OCI-LY7 (cell line): ENCODE results near the gene GET4. TPM values are rescaled to one million over a fixed set of nuclear protein-coding genes. Genes with fewer than 3 reads are reported as not detected.

Experiments
- BruUV-seq: library from RNA; stranded (reverse); fragments of 400-500 nt; replicated peaks from 2 replicates; lab custom pipeline; 2021; lab: Mats Ljungman, UMichigan
- CTCF ChIA-PET: fragments of 300-600 bp; sonication (Branson Sonifier 250); formaldehyde crosslinking; loops from one replicate; lab custom pipeline; 2022; ENCODE audit warnings: antibody characterized with exemption; ENCODE audit not compliant: unreplicated experiment; lab: Charles Lee
- POLR2A ChIA-PET: fragments of 300-600 bp; sonication (Branson Sonifier 250); formaldehyde crosslinking; loops from one replicate; lab custom pipeline; 2022; ENCODE audit warnings: antibody characterized with exemption; lab: Charles Lee
- DNase-seq: peaks from one replicate; pipeline ENCODE4 v3.0.0-alpha.2; 2015; ENCODE audit warnings: low spot score
- H2AFZ ChIP-seq: fragments of 200-600 bp; sonication (generic), shearing (Covaris generic); 2 replicates; pipeline ENCODE4 v1.6.1; 2014; ENCODE audit warnings: mild to moderate bottlenecking, antibody characterized with exemption, low read length, moderate library complexity
- H3K27ac ChIP-seq: fragments of 200-600 bp; sonication (generic); 2 replicates; pipeline ENCODE4 v1.5.1; 2014; ENCODE audit warnings: mixed run types, low read depth, mild to moderate bottlenecking, moderate library complexity, low read length, inconsistent platforms; ENCODE audit not compliant: poor library complexity, severe bottlenecking
- H3K36me3 ChIP-seq: fragments of 200-600 bp; sonication (generic); 2 replicates; pipeline ENCODE4 v1.6.1; 2014; ENCODE audit warnings: mild to moderate bottlenecking, antibody characterized with exemption, low read length, moderate library complexity, mixed read lengths; ENCODE audit not compliant: insufficient read depth
- H3K4me1 ChIP-seq: fragments of 200-600 bp; sonication (generic); 2 replicates; pipeline ENCODE4 v1.5.1; 2014; ENCODE audit warnings: mild to moderate bottlenecking, low read length; ENCODE audit not compliant: insufficient read depth, poor library complexity, severe bottlenecking
- H3K4me2 ChIP-seq: fragments of 200-600 bp; sonication (generic); 2 replicates; pipeline ENCODE4 v1.6.1; 2014; ENCODE audit warnings: mild to moderate bottlenecking, low read length
- H3K4me3 ChIP-seq: fragments of 200-600 bp; sonication (generic); 2 replicates; pipeline ENCODE4 v1.5.1; 2014; ENCODE audit warnings: mild to moderate bottlenecking, low read depth, low read length; ENCODE audit not compliant: poor library complexity, severe bottlenecking
- H3K79me2 ChIP-seq: fragments of 200-600 bp; sonication (generic); 2 replicates; pipeline ENCODE4 v1.6.1; 2016; ENCODE audit warnings: low read depth, mild to moderate bottlenecking, low read length, moderate library complexity, mixed read lengths; ENCODE audit not compliant: insufficient read depth
- H3K9me2 ChIP-seq: fragments of 200-600 bp; sonication (generic); 2 replicates; pipeline ENCODE4 v1.6.1; 2016; ENCODE audit warnings: mild to moderate bottlenecking, low read length, mixed read lengths; ENCODE audit not compliant: insufficient read depth
- H3K9me3 ChIP-seq: fragments of 200-600 bp; sonication (generic); 2 replicates; pipeline ENCODE4 v1.6.1; 2014; ENCODE audit warnings: mild to moderate bottlenecking, mixed run types, low read length, mixed read lengths
- H4K20me1 ChIP-seq: fragments of 200-600 bp; sonication (generic); 2 replicates; pipeline ENCODE4 v1.6.1; 2014; ENCODE audit warnings: mild to moderate bottlenecking, antibody characterized with exemption, low read length, moderate library complexity, mixed read lengths; ENCODE audit not compliant: insufficient read depth
- CTCF ChIP-seq: fragments of 200-600 bp; sonication (generic); conservative IDR thresholded peaks from 2 replicates; pipeline ENCODE4 v1.5.1; 2014; ENCODE audit warnings: mild to moderate bottlenecking, antibody characterized with exemption, low read length, moderate library complexity, mixed read lengths
- EZH2phosphoT487 ChIP-seq: fragments of 200-600 bp; sonication (generic); IDR thresholded peaks from 2 replicates; pipeline ENCODE4 v1.6.1; 2018; ENCODE audit warnings: low read depth, borderline replicate concordance, mild to moderate bottlenecking, mixed run types, antibody characterized with exemption, low read length, moderate library complexity, mixed read lengths
- intact Hi-C: fragments of 100-400 bp; cut with micrococcal nuclease; formaldehyde crosslinking; loops from one replicate; pipeline ENCODE4 v1.10.0; 2022; ENCODE audit not compliant: unreplicated experiment
- total RNA-seq, 2 experiments: library from RNA; depleted of rRNA in 1 of 2; stranded (reverse); fragments of >200 nt in 1 of 2; shearing (Covaris generic) in 1 of 2; gene quantifications; 2 replicates each; pipeline ENCODE4 v1.2.3, GENCODE V29; 2014 to 2022

GET4 gene
- total RNA-seq, 2 experiments from 2014 or later, result 46.3 to 54.5 TPM

DNA sequence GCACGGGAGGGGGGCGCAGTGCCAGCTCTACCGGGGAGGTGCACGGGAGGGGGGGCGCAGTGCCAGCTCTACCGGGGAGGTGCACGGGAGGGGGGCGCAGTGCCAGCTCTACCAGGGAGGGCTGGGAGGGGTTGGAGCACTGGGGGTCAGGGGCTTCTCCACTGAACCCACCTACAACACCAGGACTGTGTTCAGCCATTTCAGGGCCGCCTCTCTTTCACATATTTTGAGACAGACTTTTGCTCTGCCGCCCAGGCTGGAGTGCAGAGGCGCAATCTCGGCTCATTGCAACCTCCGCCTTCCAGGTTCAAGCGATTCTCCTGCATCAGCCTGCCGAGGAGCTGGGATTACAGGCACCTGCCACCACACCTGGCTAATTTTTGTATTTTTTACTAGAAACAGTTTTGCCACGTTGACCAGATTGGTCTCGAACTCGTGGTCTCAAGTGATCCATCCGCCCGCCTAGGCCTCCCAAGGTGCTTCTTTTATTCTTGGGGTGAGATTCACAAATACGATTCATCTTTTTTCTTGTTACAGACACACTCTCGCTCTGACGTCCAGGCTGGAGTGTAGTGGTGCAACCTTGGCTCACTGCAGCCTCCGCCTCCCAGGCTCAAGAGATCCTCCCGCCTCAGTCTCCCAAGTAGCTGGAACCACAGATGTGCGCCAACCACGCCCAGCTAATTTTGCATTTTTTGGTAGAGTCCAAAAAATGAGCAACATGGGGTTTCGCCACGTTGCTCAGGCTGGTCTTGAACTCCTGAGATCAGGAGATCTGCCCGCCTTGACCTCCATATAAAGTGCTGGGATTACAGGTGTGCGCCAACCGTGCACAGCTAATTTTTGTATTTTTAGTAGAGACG is 41.1 kb downstream of the GET4 start:
- TF ChIP-seq EZH2phosphoT487 (no peak), CTCF (no peak)
- intact Hi-C loops, result no loop called here
- H3K4me2 ChIP-seq, result no peak overlapping the region
- H3K36me3 ChIP-seq, result no peaks in the 10 kb centered on the region
- no peaks in the 10 kb centered on the region for H3K9me2 ChIP-seq
- H3K4me3 ChIP-seq, result no peak overlapping the region
- no peak overlapping the region for H3K27ac ChIP-seq
- BruUV-seq, result no TSS peak
- no peaks in the 10 kb centered on the region for H3K9me3 ChIP-seq
- no peaks in the 10 kb centered on the region for H3K79me2 ChIP-seq
- H4K20me1 ChIP-seq, result no peaks in the 10 kb centered on the region
- no peak for DNase-seq
- H3K4me1 ChIP-seq, result peaks cover 9% of the 10 kb centered on the region
- ChIA-PET CTCF (no interaction called here), POLR2A (no interaction called here)
- no peak overlapping the region for H2AFZ ChIP-seq

DNA sequence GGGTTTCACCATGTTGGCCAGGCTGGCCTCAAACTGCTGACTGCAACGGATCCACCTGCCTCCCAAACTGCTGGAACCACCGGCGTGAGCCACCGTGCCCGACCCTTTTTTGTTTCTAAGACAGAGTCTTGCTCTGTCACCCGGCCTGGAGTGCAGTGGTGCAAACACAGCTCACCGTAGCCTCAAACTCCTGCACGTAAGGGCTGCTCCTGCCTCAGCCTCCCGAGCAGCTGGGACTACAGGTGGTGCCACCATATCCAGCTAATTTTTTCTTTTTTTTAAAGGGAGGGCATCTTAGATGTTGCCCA is 41.7 kb downstream of the GET4 start:
- POLR2A ChIA-PET, result no interaction called here
- TF ChIP-seq EZH2phosphoT487 (no peak), CTCF (no peak)
- H3K4me2 ChIP-seq, result no peak overlapping the region
- no peaks in the 10 kb centered on the region for H4K20me1 ChIP-seq
- H3K27ac ChIP-seq, result no peak overlapping the region
- H3K9me2 ChIP-seq, result no peaks in the 10 kb centered on the region
- H3K9me3 ChIP-seq, result no peaks in the 10 kb centered on the region
- CTCF ChIA-PET, result no interaction called here
- no peak overlapping the region for H2AFZ ChIP-seq
- no TSS peak for BruUV-seq
- intact Hi-C loops, result no loop called here
- H3K4me1 ChIP-seq, result peaks cover 14% of the 10 kb centered on the region
- H3K4me3 ChIP-seq, result no peak overlapping the region
- no peaks in the 10 kb centered on the region for H3K79me2 ChIP-seq
- DNase-seq, result no peak
- H3K36me3 ChIP-seq, result no peaks in the 10 kb centered on the region

DNA sequence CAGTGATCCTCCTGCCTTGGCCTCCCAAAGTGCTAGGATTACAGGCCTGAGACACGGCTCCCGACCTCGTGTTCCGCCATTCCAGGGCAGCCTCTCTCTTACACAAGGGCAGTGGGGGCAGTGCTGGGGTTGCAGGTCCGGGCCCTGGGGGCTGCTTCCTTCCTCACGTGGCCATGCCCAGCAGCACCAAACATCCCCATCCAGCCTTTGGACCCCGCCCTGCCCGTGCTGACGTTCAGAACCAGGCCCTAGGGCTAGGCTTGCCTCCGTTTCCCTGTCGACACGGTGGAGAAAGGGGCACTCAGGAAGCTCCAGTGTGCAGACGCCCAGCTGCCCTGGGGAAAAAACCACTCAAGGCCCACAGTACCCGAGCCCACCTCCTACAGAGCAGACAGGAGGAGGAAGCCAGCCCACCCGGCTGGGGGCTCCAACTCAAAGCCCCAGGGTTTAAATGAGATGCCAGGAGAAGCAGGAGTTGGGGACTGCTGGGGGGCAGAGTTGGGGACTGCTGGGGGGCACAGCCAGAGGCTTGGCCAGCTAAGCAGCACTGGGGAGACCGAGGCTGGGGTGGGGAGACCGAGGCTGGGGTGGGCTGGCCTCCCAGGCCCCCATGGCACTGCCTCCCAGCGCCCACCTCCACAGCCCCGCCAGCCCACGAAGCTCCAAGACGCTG is 42.2 kb downstream of the GET4 start:
- no peak for DNase-seq
- H3K79me2 ChIP-seq, result no peaks in the 10 kb centered on the region
- ChIA-PET CTCF (no interaction called here), POLR2A (no interaction called here)
- H3K36me3 ChIP-seq, result no peaks in the 10 kb centered on the region
- no peaks in the 10 kb centered on the region for H3K9me3 ChIP-seq
- no peak for TF ChIP-seq CTCF
- no peak for TF ChIP-seq EZH2phosphoT487
- no peak overlapping the region for H3K27ac ChIP-seq
- intact Hi-C loops, result no loop called here
- H3K9me2 ChIP-seq, result no peaks in the 10 kb centered on the region
- H4K20me1 ChIP-seq, result no peaks in the 10 kb centered on the region
- no peak overlapping the region for H3K4me2 ChIP-seq
- no peak overlapping the region for H2AFZ ChIP-seq
- BruUV-seq, result no TSS peak
- no peak overlapping the region for H3K4me3 ChIP-seq
- peaks cover 19% of the 10 kb centered on the region for H3K4me1 ChIP-seq
